GM23248 (cell line): ENCODE results near the gene ASXL1. TPM values are rescaled to one million over a fixed set of nuclear protein-coding genes. Genes with fewer than 3 reads are reported as not detected.
A peak's percentile ranks its signal among the peaks of the same experiment; 100 is the strongest.

Experiments
- DNase-seq: peaks from one replicate; pipeline ENCODE4 v3.0.0-alpha.2; 2015
- H2AFZ ChIP-seq: fragments of 200-600 bp; sonication (generic); 2 replicates; pipeline ENCODE4 v1.6.1; 2016; ENCODE audit warnings: antibody characterized with exemption
- H3F3A ChIP-seq: fragments of 200-600 bp; sonication (generic); 2 replicates; pipeline ENCODE4 v1.6.1; 2016; ENCODE audit warnings: mild to moderate bottlenecking, antibody characterized with exemption, mixed run types; ENCODE audit not compliant: insufficient read depth
- H3K27ac ChIP-seq: fragments of 200-600 bp; sonication (generic); 2 replicates; pipeline ENCODE4 v1.5.1; 2016; ENCODE audit warnings: mild to moderate bottlenecking
- H3K27me3 ChIP-seq: fragments of 200-600 bp; sonication (generic); replicated peaks from 2 replicates; pipeline ENCODE4 v1.6.1; 2016; ENCODE audit warnings: mild to moderate bottlenecking; ENCODE audit not compliant: insufficient read depth
- H3K36me3 ChIP-seq: fragments of 200-600 bp; sonication (generic); 2 replicates; pipeline ENCODE4 v1.6.1; 2016; ENCODE audit warnings: low read depth, mild to moderate bottlenecking
- H3K4me1 ChIP-seq: fragments of 200-600 bp; sonication (generic); 2 replicates; pipeline ENCODE4 v1.6.1; 2016; ENCODE audit warnings: mild to moderate bottlenecking; ENCODE audit not compliant: insufficient read depth
- H3K4me2 ChIP-seq: fragments of 200-600 bp; sonication (generic); one replicate; pipeline ENCODE4 v1.6.1; 2016; ENCODE audit warnings: mild to moderate bottlenecking; ENCODE audit not compliant: unreplicated experiment
- H3K4me3 ChIP-seq: fragments of 200-600 bp; sonication (generic); 2 replicates; pipeline ENCODE4 v1.5.1; 2016; ENCODE audit warnings: mild to moderate bottlenecking
- H3K79me2 ChIP-seq: fragments of 200-600 bp; sonication (generic); 2 replicates; pipeline ENCODE4 v1.6.1; 2016; ENCODE audit warnings: mild to moderate bottlenecking; ENCODE audit not compliant: insufficient read depth
- H3K9ac ChIP-seq: fragments of 200-600 bp; sonication (generic); 2 replicates; pipeline ENCODE4 v1.6.1; 2016; ENCODE audit warnings: mild to moderate bottlenecking
- H3K9me2 ChIP-seq: fragments of 200-600 bp; sonication (generic); 2 replicates; pipeline ENCODE4 v1.6.1; 2016; ENCODE audit warnings: mixed run types, mild to moderate bottlenecking, moderate library complexity; ENCODE audit not compliant: insufficient read depth
- H3K9me3 ChIP-seq: fragments of 200-600 bp; sonication (generic); one replicate; pipeline ENCODE4 v1.6.1; 2017; ENCODE audit warnings: low read depth
- H4K20me1 ChIP-seq: fragments of 200-600 bp; sonication (generic); 2 replicates; pipeline ENCODE4 v1.6.0; 2016; ENCODE audit not compliant: insufficient read depth
- EZH2 ChIP-seq: fragments of 200-600 bp; sonication (generic); IDR thresholded peaks from 2 replicates; pipeline ENCODE4 v1.6.1; 2018; ENCODE audit warnings: antibody characterized with exemption, mild to moderate bottlenecking; ENCODE audit not compliant: insufficient read depth, poor library complexity, severe bottlenecking
- EZH2phosphoT487 ChIP-seq: fragments of 200-600 bp; sonication (generic); IDR thresholded peaks from 2 replicates; pipeline ENCODE4 v1.6.1; 2018; ENCODE audit warnings: antibody characterized with exemption, moderate library complexity, mild to moderate bottlenecking, low read depth; ENCODE audit not compliant: insufficient read depth
- WGBS, 2 experiments: methylation state at CpG; one replicate each; pipeline ENCODE4 v1.1.6; 2015 to 2017; ENCODE audit warnings: low lambda C conversion rate in 2 of 2, low coverage in 1 of 2; ENCODE audit errors: missing lambda C conversion rate in 2 of 2; 5-methylcytosine and 5-hydroxymethylcytosine counted together
- in situ Hi-C: fragments of 300-500 bp; cut with MboI; formaldehyde crosslinking; loops from 2 replicates; pipeline ENCODE4 v1.15.0; 2020
- polyA plus RNA-seq: library from polyadenylated mRNA; unstranded; fragments of >200 nt; fragmentation: Nextera tagmentation; extraction: Ambion mirVana; gene quantifications from 2 replicates; pipeline ENCODE4 v1.2.1, GENCODE V29; 2016
- total RNA-seq: library from RNA; depleted of rRNA; stranded (reverse); fragments of >200 nt; shearing (Covaris generic); gene quantifications from 2 replicates; pipeline ENCODE4 v1.2.3, GENCODE V29; 2014

ASXL1 gene
- total and polyA plus RNA-seq, 2 experiments from 2014 or later: 13.8 to 39.9 TPM

- peaks cover 34% of the 10 kb centered on the region for H3K79me2 ChIP-seq
- no peak overlapping the region for H3K4me2 ChIP-seq
- peaks cover 29% of the 10 kb centered on the region for H3F3A ChIP-seq
- no peak overlapping the region for H2AFZ ChIP-seq
- no peaks in the 10 kb centered on the region for H3K27me3 ChIP-seq
- peaks cover 48% of the 10 kb centered on the region for H3K36me3 ChIP-seq
- H3K9me3 ChIP-seq: no peaks in the 10 kb centered on the region
- DNase-seq: no peak
- H3K4me3 ChIP-seq: no peak overlapping the region
- in situ Hi-C loops: no loop called here
- no peaks in the 10 kb centered on the region for H3K9me2 ChIP-seq
- H3K4me1 ChIP-seq: peaks cover 13% of the 10 kb centered on the region
- WGBS, 2 experiments: 94 to 98% methylated on average over 8 of the region's 8 CpGs
- H4K20me1 ChIP-seq: no peaks in the 10 kb centered on the region
- H3K27ac ChIP-seq: peak overlapping the region; percentile 70
- H3K9ac ChIP-seq: peak overlapping the region; percentile 40; the same call in 1 of the 2 replicates
- TF ChIP-seq EZH2 (no peak), EZH2phosphoT487 (no peak)
Measured at GRCh38 chr20:32438331-32438858, 80.3 kb downstream of the ASXL1 start.

GRCh38 chr20:32439132-32439829, 81.2 kb downstream of the ASXL1 start:
- no peaks in the 10 kb centered on the region for H3K9me3 ChIP-seq
- peaks cover 35% of the 10 kb centered on the region for H3F3A ChIP-seq
- peak overlapping the region; percentile 70 for H3K27ac ChIP-seq
- in situ Hi-C loops: no loop called here
- DNase-seq: peak; percentile 96
- WGBS, 2 experiments: 59 to 60% methylated on average over 11 of the region's 11 CpGs
- H3K4me1 ChIP-seq: peaks cover 13% of the 10 kb centered on the region
- H3K4me3 ChIP-seq: no peak overlapping the region
- peak overlapping the region; percentile 16 for H3K4me2 ChIP-seq
- H3K27me3 ChIP-seq: no peaks in the 10 kb centered on the region
- TF ChIP-seq EZH2phosphoT487: 0 out of 2 replicates have a peak, but pooled peaks have one; percentile 31
- no peak for TF ChIP-seq EZH2
- H3K36me3 ChIP-seq: peaks cover 43% of the 10 kb centered on the region
- peak overlapping the region; percentile 40; the same call in 1 of the 2 replicates for H3K9ac ChIP-seq
- peaks cover 41% of the 10 kb centered on the region for H3K79me2 ChIP-seq
- H4K20me1 ChIP-seq: no peaks in the 10 kb centered on the region
- H3K9me2 ChIP-seq: no peaks in the 10 kb centered on the region
- no peak overlapping the region for H2AFZ ChIP-seq

GRCh38 chr20:32440069-32440757, 82.1 kb downstream of the ASXL1 start:
- peak overlapping the region; percentile 16 for H3K4me2 ChIP-seq
- in situ Hi-C loops: no loop called here
- H4K20me1 ChIP-seq: no peaks in the 10 kb centered on the region
- H2AFZ ChIP-seq: no peak overlapping the region
- no peaks in the 10 kb centered on the region for H3K9me3 ChIP-seq
- no peak overlapping the region for H3K4me3 ChIP-seq
- H3K4me1 ChIP-seq: peaks cover 13% of the 10 kb centered on the region
- 99% methylated on average over 6 of the region's 6 CpGs for whole genome bisulfite sequencing, 2 experiments
- peaks cover 41% of the 10 kb centered on the region for H3K79me2 ChIP-seq
- no peak for TF ChIP-seq EZH2
- TF ChIP-seq EZH2phosphoT487: no peak
- DNase-seq: no peak
- peaks cover 38% of the 10 kb centered on the region for H3F3A ChIP-seq
- H3K9me2 ChIP-seq: no peaks in the 10 kb centered on the region
- peak overlapping the region; percentile 70 for H3K27ac ChIP-seq
- no peak overlapping the region for H3K9ac ChIP-seq
- H3K27me3 ChIP-seq: no peaks in the 10 kb centered on the region
- H3K36me3 ChIP-seq: peaks cover 36% of the 10 kb centered on the region; the same call in 1 of the 2 replicates

DNA sequence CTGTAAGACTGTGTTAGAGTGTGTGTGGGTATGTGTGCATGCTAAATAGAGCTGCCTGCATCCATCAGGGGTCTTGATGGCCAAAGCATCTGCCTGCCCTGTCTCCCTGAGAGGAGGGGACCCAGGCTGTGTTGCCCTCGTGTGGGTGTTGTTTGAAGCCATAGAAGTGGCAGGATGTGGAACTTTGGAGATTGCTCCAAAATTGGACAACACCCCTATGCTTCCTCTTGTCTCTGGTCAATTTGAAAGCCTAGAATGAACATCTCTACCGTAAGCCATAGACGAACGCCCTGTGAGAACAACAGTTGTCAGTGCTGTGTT, 82.6 kb downstream of the ASXL1 start:
- Histone ChIP-seq H3K4me2 (no peak overlapping the region), H3K36me3 (peaks cover 32% of the 10 kb centered on the region; the same call in 1 of the 2 replicates), H3K27ac (0 out of 2 replicates have a peak overlapping the region, but pooled peaks have one; percentile 70), H3K27me3 (no peaks in the 10 kb centered on the region), H3K79me2 (peaks cover 45% of the 10 kb centered on the region), H3K9ac (no peak overlapping the region), H3K4me3 (no peak overlapping the region), H2AFZ (no peak overlapping the region), H3K4me1 (peaks cover 13% of the 10 kb centered on the region), H4K20me1 (no peaks in the 10 kb centered on the region), H3K9me3 (no peaks in the 10 kb centered on the region), H3F3A (peaks cover 38% of the 10 kb centered on the region), H3K9me2 (no peaks in the 10 kb centered on the region)
- in situ Hi-C loops: no loop called here
- TF ChIP-seq EZH2phosphoT487: no peak
- TF ChIP-seq EZH2: no peak
- DNase-seq: no peak
- 96 to 97% methylated on average over 4 of the region's 4 CpGs for WGBS, 2 experiments
